ENCODE data around the gene UBE2Z.

UBE2Z gene

GRCh38 chr17:48905987-48906515 lies 2.2 kb upstream of the UBE2Z start:
- no peaks in the 10 kb centered on the region for H3K9me3 ChIP-seq (ENCODE audit: severe bottlenecking)
- no peak for DNase-seq
- peaks cover 15% of the 10 kb centered on the region for H3K36me3 ChIP-seq
- no peak overlapping the region for H3K27ac ChIP-seq
- H3K4me3 ChIP-seq (ENCODE audit: low read depth, low read length), result no peak overlapping the region
- no peak for TF ChIP-seq CTCF (IDR thresholded peaks at IDR 0.05; ENCODE audit: low read depth, low read length)
- no peaks in the 10 kb centered on the region for H3K27me3 ChIP-seq (ENCODE audit: insufficient read depth, low read depth, severe bottlenecking)

- Histone ChIP-seq H3K27ac (peak overlapping the region; percentile 75), H3K36me3 (peaks cover 30% of the 10 kb centered on the region), H3K9me3 (ENCODE audit: severe bottlenecking) (no peaks in the 10 kb centered on the region), H3K4me3 (ENCODE audit: low read depth, low read length) (peak overlapping the region; percentile 55), H3K27me3 (ENCODE audit: insufficient read depth, low read depth, severe bottlenecking) (no peaks in the 10 kb centered on the region)
- no peak for TF ChIP-seq CTCF (IDR thresholded peaks at IDR 0.05; ENCODE audit: low read depth, low read length)
- no peak for DNase-seq
Measured at GRCh38 chr17:48907713-48908046, 527 bp upstream of the UBE2Z start.

DNA sequence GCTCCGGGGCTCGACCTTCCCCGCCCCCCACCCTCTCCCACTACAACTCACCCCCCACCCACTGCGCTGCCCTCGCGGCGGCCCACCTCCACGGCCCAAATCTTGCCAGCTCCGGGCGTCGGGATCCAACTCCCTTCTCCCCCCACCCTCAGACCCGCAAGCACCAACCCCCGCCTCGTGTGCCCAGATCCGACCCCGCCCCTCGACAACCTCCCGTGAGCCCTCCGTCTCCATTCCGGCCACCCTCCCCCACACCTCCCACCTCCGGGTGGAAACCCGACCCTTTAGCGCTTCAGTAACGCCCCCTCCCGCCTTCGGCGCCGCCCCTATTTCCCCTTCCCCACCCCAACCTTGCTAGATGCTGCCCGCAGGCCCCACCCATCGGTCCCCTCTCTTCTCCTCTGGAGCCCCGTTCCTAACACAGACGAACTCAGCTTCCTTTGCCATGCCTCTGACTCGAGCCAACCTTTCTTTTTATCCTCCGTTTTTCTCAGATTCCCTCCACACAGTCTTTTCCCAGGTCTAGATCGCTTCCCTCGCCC lies 717 bp downstream of the UBE2Z start:
- no peaks in the 10 kb centered on the region for H3K27me3 ChIP-seq (ENCODE audit: insufficient read depth, low read depth, severe bottlenecking)
- peaks cover 43% of the 10 kb centered on the region for H3K36me3 ChIP-seq
- peak; percentile 98 for DNase-seq
- no peak for TF ChIP-seq CTCF (IDR thresholded peaks at IDR 0.05; ENCODE audit: low read depth, low read length)
- H3K9me3 ChIP-seq (ENCODE audit: severe bottlenecking), result no peaks in the 10 kb centered on the region
- H3K4me3 ChIP-seq (ENCODE audit: low read depth, low read length), result peak overlapping the region; percentile 55
- H3K27ac ChIP-seq, result peak overlapping the region; percentile 75

DNA sequence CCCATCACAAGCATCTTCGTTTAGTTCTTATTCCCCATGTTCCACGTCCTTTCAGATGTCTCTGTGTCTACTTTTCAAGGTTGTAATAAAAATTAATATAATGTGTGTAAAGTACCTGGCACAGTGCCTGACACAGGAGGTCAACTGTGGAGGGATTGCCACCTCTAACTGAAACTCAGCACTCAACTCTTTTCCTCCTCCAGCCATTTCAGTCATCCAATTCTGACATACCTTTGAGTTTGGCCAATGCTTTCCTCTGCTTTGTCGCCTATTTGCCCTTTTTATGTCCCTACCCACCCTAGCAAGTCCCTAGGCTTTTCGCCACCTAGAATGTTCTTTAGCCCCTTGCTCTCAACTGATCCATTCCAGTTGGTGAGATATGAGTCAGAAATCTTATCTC lies 1.6 kb downstream of the UBE2Z start:
- Histone ChIP-seq H3K36me3 (peaks cover 51% of the 10 kb centered on the region), H3K27ac (no peak overlapping the region)
- TF ChIP-seq CTCF (IDR thresholded peaks at IDR 0.05; ENCODE audit: low read depth, low read length), result no peak

DNA sequence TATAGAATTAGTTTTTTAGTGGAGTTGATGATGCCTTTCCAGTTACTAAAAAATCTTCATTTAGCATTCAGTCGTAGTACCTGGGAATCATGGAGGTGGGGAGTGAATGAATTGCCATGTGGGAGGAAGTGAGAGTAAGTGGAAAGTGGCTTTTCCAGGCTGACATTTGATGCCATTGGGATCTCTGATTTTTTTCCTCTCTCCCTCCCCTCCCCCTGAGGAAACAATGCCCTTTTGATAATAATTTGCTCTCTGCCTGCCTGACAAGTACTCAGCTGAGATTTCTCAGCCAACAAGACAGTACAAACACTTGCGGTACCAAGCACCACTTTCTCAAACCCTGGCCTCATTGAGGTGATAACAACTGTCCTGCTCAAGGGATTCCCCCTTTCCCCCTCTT lies 2.2 kb downstream of the UBE2Z start:
- no peak for TF ChIP-seq CTCF (IDR thresholded peaks at IDR 0.05; ENCODE audit: low read depth, low read length)
- DNase-seq, result no peak
- Histone ChIP-seq H3K27ac (no peak overlapping the region), H3K4me3 (ENCODE audit: low read depth, low read length) (no peak overlapping the region), H3K36me3 (peaks cover 51% of the 10 kb centered on the region), H3K9me3 (ENCODE audit: severe bottlenecking) (no peaks in the 10 kb centered on the region), H3K27me3 (ENCODE audit: insufficient read depth, low read depth, severe bottlenecking) (no peaks in the 10 kb centered on the region)

More for the DNA sequence above, 1.6 kb downstream of the UBE2Z start:
- Histone ChIP-seq H3K27me3 (ENCODE audit: insufficient read depth, low read depth, severe bottlenecking) (no peaks in the 10 kb centered on the region), H3K4me3 (ENCODE audit: low read depth, low read length) (no peak overlapping the region), H3K9me3 (ENCODE audit: severe bottlenecking) (no peaks in the 10 kb centered on the region)
- DNase-seq, result no peak

GRCh38 chr17:48912476-48912875 lies 4.3 kb downstream of the UBE2Z start:
- peaks cover 69% of the 10 kb centered on the region for H3K36me3 ChIP-seq
- no peak for TF ChIP-seq CTCF (IDR thresholded peaks at IDR 0.05; ENCODE audit: low read depth, low read length)
- no peak overlapping the region for H3K27ac ChIP-seq
- H3K27me3 ChIP-seq (ENCODE audit: insufficient read depth, low read depth, severe bottlenecking), result no peaks in the 10 kb centered on the region
- H3K9me3 ChIP-seq (ENCODE audit: severe bottlenecking), result no peaks in the 10 kb centered on the region
- no peak for DNase-seq
- H3K4me3 ChIP-seq (ENCODE audit: low read depth, low read length), result no peak overlapping the region
